CMK (cell line): Measurements from ENCODE around the gene GTPBP6.
"Not testable (repeated sequence)": the region's sequence is repeated elsewhere in the genome, so short reads cannot be mapped to it uniquely, and the experiment has no call there.

Experiments used
- DNase-seq: peaks from one replicate; pipeline ENCODE4 v3.0.0-alpha.2; 2010; ENCODE audit warnings: low read depth

Gene GTPBP6

GRCh38 chrX:352181-352580 lies 33.6 kb upstream of the GTPBP6 start:
- DNase-seq, result no peak

GRCh38 chrX:351736-352135 lies 33.1 kb upstream of the GTPBP6 start:
- DNase-seq, result no peak

- not testable (repeated sequence) for DNase-seq
Observed at GRCh38 chrX:351324-351641, 32.7 kb upstream of the GTPBP6 start.

GRCh38 chrX:350534-351323 lies 32.1 kb upstream of the GTPBP6 start:
- DNase-seq, result no peak

- DNase-seq, result no peak
Observed at GRCh38 chrX:350148-350533, 31.5 kb upstream of the GTPBP6 start.

GRCh38 chrX:349702-350101 lies 31.1 kb upstream of the GTPBP6 start:
- DNase-seq, result no peak

- no peak for DNase-seq
Observed at GRCh38 chrX:349196-349595, 30.6 kb upstream of the GTPBP6 start.

GRCh38 chrX:348461-349117 lies 30.0 kb upstream of the GTPBP6 start:
- no peak for DNase-seq

- no peak for DNase-seq
Observed at GRCh38 chrX:347351-348117, 28.9 kb upstream of the GTPBP6 start.

- DNase-seq, result no peak
Observed at GRCh38 chrX:346034-346813, 27.6 kb upstream of the GTPBP6 start.

- DNase-seq, result no peak
Observed at GRCh38 chrX:345020-345925, 26.7 kb upstream of the GTPBP6 start.

GRCh38 chrX:344371-344901 lies 25.8 kb upstream of the GTPBP6 start:
- no peak for DNase-seq

GRCh38 chrX:341541-342101 lies 23.0 kb upstream of the GTPBP6 start:
- no peak for DNase-seq

- DNase-seq, result no peak
Observed at GRCh38 chrX:340641-341423, 22.2 kb upstream of the GTPBP6 start.

- DNase-seq, result no peak
Observed at GRCh38 chrX:340121-340520, 21.5 kb upstream of the GTPBP6 start.

- DNase-seq, result no peak
Observed at GRCh38 chrX:338836-339400, 20.3 kb upstream of the GTPBP6 start.

- no peak for DNase-seq
Observed at GRCh38 chrX:338281-338835, 19.8 kb upstream of the GTPBP6 start.

GRCh38 chrX:337331-337831 lies 18.8 kb upstream of the GTPBP6 start:
- DNase-seq, result no peak

GRCh38 chrX:336227-336626 lies 17.6 kb upstream of the GTPBP6 start:
- DNase-seq, result no peak
